ENCODE data around the gene INPP5A. TPM values are rescaled to one million over a fixed set of nuclear protein-coding genes. Genes with fewer than 3 reads are reported as not detected.

The INPP5A gene
- total and polyA plus RNA-seq, 2 experiments from 2014 or later, result 41.2 to 53.6 TPM

GRCh38 chr10:132508581-132509443 is 28.8 kb upstream of the INPP5A start:
- Histone ChIP-seq H3K4me1 (ENCODE audit: insufficient read depth) (no peaks in the 10 kb centered on the region), H3K79me2 (no peaks in the 10 kb centered on the region), H3K36me3 (replicated peaks; ENCODE audit: insufficient read depth, low read depth) (no peaks in the 10 kb centered on the region), H3K27ac (no peak overlapping the region), H3K4me2 (no peak overlapping the region), H4K20me1 (ENCODE audit: insufficient read depth, poor library complexity, severe bottlenecking) (no peaks in the 10 kb centered on the region), H3K27me3 (no peaks in the 10 kb centered on the region), H3K9me2 (replicated peaks; ENCODE audit: insufficient read depth) (no peaks in the 10 kb centered on the region), H3K9me3 (ENCODE audit: low read depth) (no peaks in the 10 kb centered on the region), H2AFZ (no peak overlapping the region), H3K4me3 (no peak overlapping the region)
- TF ChIP-seq EZH2phosphoT487 (IDR thresholded peaks at IDR 0.05; ENCODE audit: low read depth, severe bottlenecking, unreplicated experiment) (no peak), EZH2 (IDR thresholded peaks at IDR 0.05; ENCODE audit: borderline replicate concordance) (no peak), CTCF (IDR thresholded peaks at IDR 0.05; ENCODE audit: poor library complexity) (no peak)
- DNase-seq (ENCODE audit: low spot score), result no peak
- WGBS (ENCODE audit: low lambda C conversion rate, missing lambda C conversion rate), result 88% methylated on average over 19 of the region's 19 CpGs

- no peak for DNase-seq (ENCODE audit: low spot score)
- H4K20me1 ChIP-seq (ENCODE audit: insufficient read depth, poor library complexity, severe bottlenecking), result no peaks in the 10 kb centered on the region
- H3K79me2 ChIP-seq, result no peaks in the 10 kb centered on the region
- H3K4me1 ChIP-seq (ENCODE audit: insufficient read depth), result no peaks in the 10 kb centered on the region
- H3K27me3 ChIP-seq, result no peaks in the 10 kb centered on the region
- no peaks in the 10 kb centered on the region for H3K9me2 ChIP-seq (replicated peaks; ENCODE audit: insufficient read depth)
- WGBS (ENCODE audit: low lambda C conversion rate, missing lambda C conversion rate), result 91% methylated on average over 13 of the region's 14 CpGs
- no peaks in the 10 kb centered on the region for H3K36me3 ChIP-seq (replicated peaks; ENCODE audit: insufficient read depth, low read depth)
- TF ChIP-seq CTCF (IDR thresholded peaks at IDR 0.05; ENCODE audit: poor library complexity) (no peak), EZH2 (IDR thresholded peaks at IDR 0.05; ENCODE audit: borderline replicate concordance) (no peak), EZH2phosphoT487 (IDR thresholded peaks at IDR 0.05; ENCODE audit: low read depth, severe bottlenecking, unreplicated experiment) (no peak)
- no peak overlapping the region for H3K27ac ChIP-seq
- H2AFZ ChIP-seq, result no peak overlapping the region
- H3K4me2 ChIP-seq, result no peak overlapping the region
- H3K9me3 ChIP-seq (ENCODE audit: low read depth), result no peaks in the 10 kb centered on the region
- H3K4me3 ChIP-seq, result no peak overlapping the region
Measured at GRCh38 chr10:132509506-132510173, 27.9 kb upstream of the INPP5A start.

GRCh38 chr10:132510174-132510611 is 27.4 kb upstream of the INPP5A start:
- Histone ChIP-seq H2AFZ (no peak overlapping the region), H3K4me2 (no peak overlapping the region), H3K9me2 (replicated peaks; ENCODE audit: insufficient read depth) (no peaks in the 10 kb centered on the region), H3K79me2 (no peaks in the 10 kb centered on the region), H3K27me3 (no peaks in the 10 kb centered on the region), H3K9me3 (ENCODE audit: low read depth) (no peaks in the 10 kb centered on the region), H3K4me1 (ENCODE audit: insufficient read depth) (peaks cover under 1% of the 10 kb centered on the region), H4K20me1 (ENCODE audit: insufficient read depth, poor library complexity, severe bottlenecking) (no peaks in the 10 kb centered on the region), H3K36me3 (replicated peaks; ENCODE audit: insufficient read depth, low read depth) (no peaks in the 10 kb centered on the region), H3K27ac (no peak overlapping the region), H3K4me3 (no peak overlapping the region)
- no peak for DNase-seq (ENCODE audit: low spot score)
- no peak for TF ChIP-seq EZH2phosphoT487 (IDR thresholded peaks at IDR 0.05; ENCODE audit: low read depth, severe bottlenecking, unreplicated experiment)
- TF ChIP-seq CTCF (IDR thresholded peaks at IDR 0.05; ENCODE audit: poor library complexity), result no peak
- TF ChIP-seq EZH2 (IDR thresholded peaks at IDR 0.05; ENCODE audit: borderline replicate concordance), result no peak
- 91% methylated on average over 15 of the region's 15 CpGs for WGBS (ENCODE audit: low lambda C conversion rate, missing lambda C conversion rate)
